ENCODE results near the gene CXXC5.

DNA sequence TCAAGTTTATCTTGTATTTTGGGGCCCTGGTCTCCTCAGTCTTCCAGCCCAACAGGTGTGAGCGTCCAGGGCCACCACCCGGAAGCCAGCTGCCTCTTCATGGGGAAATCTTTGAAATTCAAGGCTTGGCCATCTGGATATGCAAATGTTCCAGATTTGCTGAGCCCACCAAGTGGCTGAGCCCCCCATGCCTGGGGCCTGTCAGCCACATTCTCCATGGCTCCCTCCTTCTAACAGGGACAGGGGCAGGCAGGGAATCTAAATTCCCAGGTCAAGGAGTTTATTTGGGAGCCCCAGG is 14.2 kb upstream of the CXXC5 start:
- no peak for TF ChIP-seq EZH2 (IDR thresholded peaks at IDR 0.05; ENCODE audit: borderline replicate concordance, low read depth, low read length, severe bottlenecking)
- TF ChIP-seq, protein P1, sequence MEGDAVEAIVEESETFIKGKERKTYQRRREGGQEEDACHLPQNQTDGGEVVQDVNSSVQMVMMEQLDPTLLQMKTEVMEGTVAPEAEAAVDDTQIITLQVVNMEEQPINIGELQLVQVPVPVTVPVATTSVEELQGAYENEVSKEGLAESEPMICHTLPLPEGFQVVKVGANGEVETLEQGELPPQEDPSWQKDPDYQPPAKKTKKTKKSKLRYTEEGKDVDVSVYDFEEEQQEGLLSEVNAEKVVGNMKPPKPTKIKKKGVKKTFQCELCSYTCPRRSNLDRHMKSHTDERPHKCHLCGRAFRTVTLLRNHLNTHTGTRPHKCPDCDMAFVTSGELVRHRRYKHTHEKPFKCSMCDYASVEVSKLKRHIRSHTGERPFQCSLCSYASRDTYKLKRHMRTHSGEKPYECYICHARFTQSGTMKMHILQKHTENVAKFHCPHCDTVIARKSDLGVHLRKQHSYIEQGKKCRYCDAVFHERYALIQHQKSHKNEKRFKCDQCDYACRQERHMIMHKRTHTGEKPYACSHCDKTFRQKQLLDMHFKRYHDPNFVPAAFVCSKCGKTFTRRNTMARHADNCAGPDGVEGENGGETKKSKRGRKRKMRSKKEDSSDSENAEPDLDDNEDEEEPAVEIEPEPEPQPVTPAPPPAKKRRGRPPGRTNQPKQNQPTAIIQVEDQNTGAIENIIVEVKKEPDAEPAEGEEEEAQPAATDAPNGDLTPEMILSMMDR (IDR thresholded peaks at IDR 0.05; ENCODE audit: borderline replicate concordance, extremely low read depth, low read length, poor library complexity, severe bottlenecking), result no peak

Data from DND-41 (cell line).